HL-60 (cell line): ENCODE measurements around the gene FOXO1.

Experiments
- DNase-seq, 2 experiments: peaks; one replicate each; pipeline ENCODE4 v3.0.0-alpha.2; 2010 to 2020; ENCODE audit warnings: low read depth in 1 of 2, low spot score in 1 of 2
- H3K27ac ChIP-seq: fragments of 250-450 bp; sonication (Bioruptor Pico); replicated peaks from 2 replicates; pipeline ENCODE4 v1.5.1; 2020; ENCODE audit warnings: mild to moderate bottlenecking, moderate library complexity
- H3K27me3 ChIP-seq: fragments of 250-450 bp; sonication (Bioruptor Pico); 2 replicates; pipeline ENCODE4 v1.5.1; 2021; ENCODE audit warnings: mild to moderate bottlenecking, moderate library complexity; ENCODE audit not compliant: insufficient read depth, poor library complexity, severe bottlenecking
- H3K4me3 ChIP-seq: replicated peaks from 2 replicates; pipeline ENCODE4 v1.5.1; 2011; ENCODE audit warnings: mild to moderate bottlenecking, control low read depth, low read length; ENCODE audit not compliant: insufficient read depth
- CTCF ChIP-seq: IDR thresholded peaks from one replicate; pipeline ENCODE4 v1.5.1; 2011; ENCODE audit warnings: low read length, control low read depth, inconsistent platforms; ENCODE audit not compliant: insufficient read depth
- GABPA ChIP-seq: IDR thresholded peaks from 2 replicates; pipeline ENCODE4 v1.6.1; 2012; ENCODE audit warnings: low read depth
- POLR2AphosphoS5 ChIP-seq: IDR thresholded peaks from 2 replicates; pipeline ENCODE4 v1.6.1; 2012; ENCODE audit warnings: low read depth
- REST ChIP-seq: IDR thresholded peaks from 2 replicates; pipeline ENCODE4 v1.6.1; 2012; ENCODE audit warnings: low read depth; ENCODE audit not compliant: insufficient replicate concordance
- SPI1 ChIP-seq: IDR thresholded peaks from 2 replicates; pipeline ENCODE4 v1.6.1; 2012; ENCODE audit warnings: low read depth, mild to moderate bottlenecking, borderline replicate concordance

Gene FOXO1

GRCh38 chr13:40618581-40619478 lies 47.6 kb downstream of the FOXO1 start:
- TF ChIP-seq SPI1 (no peak), CTCF (no peak), REST (no peak), POLR2AphosphoS5 (no peak), GABPA (no peak)
- Histone ChIP-seq H3K27ac (no peak overlapping the region), H3K27me3 (peaks cover 4% of the 10 kb centered on the region), H3K4me3 (no peak overlapping the region)
- no peak for DNase-seq

GRCh38 chr13:40617801-40618356 lies 48.6 kb downstream of the FOXO1 start:
- no peak for TF ChIP-seq POLR2AphosphoS5
- TF ChIP-seq GABPA = no peak
- no peak for TF ChIP-seq SPI1
- no peak for TF ChIP-seq CTCF
- TF ChIP-seq REST = no peak
- DNase-seq = no peak
- Histone ChIP-seq H3K4me3 (no peak overlapping the region), H3K27me3 (no peaks in the 10 kb centered on the region), H3K27ac (no peak overlapping the region)

GRCh38 chr13:40615619-40616018 lies 50.8 kb downstream of the FOXO1 start:
- Histone ChIP-seq H3K27me3 (no peaks in the 10 kb centered on the region), H3K4me3 (no peak overlapping the region), H3K27ac (no peak overlapping the region)
- DNase-seq = no peak
- TF ChIP-seq GABPA (no peak), REST (no peak), CTCF (no peak), POLR2AphosphoS5 (no peak), SPI1 (no peak)
